ENCODE data around the gene TRIM61.
"Not testable (repeated sequence)": the region's sequence is repeated elsewhere in the genome, so short reads cannot be mapped to it uniquely, and the experiment has no call there.

- not testable (repeated sequence) for TF ChIP-seq CTCF, EZH2, EZH2phosphoT487 (IDR thresholded peaks at IDR 0.05)
Observed at GRCh38 chr4:164959421-164959820, 18.0 kb downstream of the TRIM61 start.
